GM10266 (cell line): Measurements from ENCODE around the gene PARD3B.

Source experiments
- DNase-seq: peaks from one replicate; pipeline ENCODE4 v3.0.0; 2012; ENCODE audit errors: extremely low spot score
- CTCF ChIP-seq: IDR thresholded peaks from 2 replicates; pipeline ENCODE4 v1.5.1; 2012; ENCODE audit warnings: mild to moderate bottlenecking, low read depth; ENCODE audit not compliant: control insufficient read depth, insufficient read depth; ENCODE audit errors: missing control alignments

The PARD3B gene

GRCh38 chr2:205220559-205220958 lies 675.3 kb downstream of the PARD3B start:
- DNase-seq = no peak
- no peak for TF ChIP-seq CTCF

- no peak for TF ChIP-seq CTCF
- DNase-seq = no peak
Measured at GRCh38 chr2:205232086-205232485, 686.8 kb downstream of the PARD3B start.

- TF ChIP-seq CTCF = no peak
- no peak for DNase-seq
Measured at GRCh38 chr2:205235434-205235833, 690.2 kb downstream of the PARD3B start.

GRCh38 chr2:205237524-205237923 lies 692.2 kb downstream of the PARD3B start:
- TF ChIP-seq CTCF = no peak
- DNase-seq = no peak

GRCh38 chr2:205245001-205245400 lies 699.7 kb downstream of the PARD3B start:
- no peak for TF ChIP-seq CTCF
- DNase-seq = no peak

- DNase-seq = no peak
- no peak for TF ChIP-seq CTCF
Measured at GRCh38 chr2:205245652-205246051, 700.4 kb downstream of the PARD3B start.

GRCh38 chr2:205259121-205259520 lies 713.8 kb downstream of the PARD3B start:
- no peak for TF ChIP-seq CTCF
- DNase-seq = no peak

- no peak for TF ChIP-seq CTCF
- no peak for DNase-seq
Measured at GRCh38 chr2:205261516-205262020, 716.3 kb downstream of the PARD3B start.
